Vagina (tissue), 2 donors: ENCODE measurements around the gene TGFB1I1. TPM values are rescaled to one million over a fixed set of nuclear protein-coding genes. Genes with fewer than 3 reads are reported as not detected.

Source experiments
- DNase-seq, 2 donors: peaks; one replicate each; pipeline ENCODE4 v3.0.0-alpha.2; 2017; ENCODE audit errors: extremely low spot score in 2 of 2
- H3K27ac ChIP-seq: fragments of 200-600 bp; sonication (generic); one replicate; pipeline ENCODE4 v1.5.1; 2019
- H3K27me3 ChIP-seq: fragments of 200-600 bp; sonication (generic); one replicate; pipeline ENCODE4 v1.5.1; 2019
- H3K36me3 ChIP-seq, 2 donors: fragments of 200-600 bp; sonication (generic); one replicate each; pipeline ENCODE4 v1.5.1; 2017 to 2019
- H3K4me1 ChIP-seq: fragments of 200-600 bp; sonication (generic); one replicate; pipeline ENCODE4 v1.5.1; 2019
- H3K4me3 ChIP-seq, 2 donors: fragments of 200-600 bp; sonication (generic); 1 replicate in 1 of 2; 2 replicates in 1 of 2; pipeline ENCODE4 v1.5.1; 2016 to 2019
- H3K9me3 ChIP-seq: fragments of 200-600 bp; sonication (generic); one replicate; pipeline ENCODE4 v1.5.1; 2019
- POLR2A ChIP-seq, 2 donors: fragments of 450-650 bp; IDR thresholded peaks; one replicate each; pipeline ENCODE4 v1.6.1; 2017; ENCODE audit warnings: antibody characterized with exemption in 2 of 2, mild to moderate bottlenecking in 2 of 2, moderate library complexity in 2 of 2
- POLR2AphosphoS5 ChIP-seq, 2 donors: sonication (generic); formaldehyde crosslinking; IDR thresholded peaks; one replicate each; pipeline ENCODE4 v1.9.0; 2017; ENCODE audit warnings: antibody characterized with exemption in 2 of 2, mild to moderate bottlenecking in 2 of 2, low read depth in 1 of 2; ENCODE audit not compliant: insufficient read depth in 1 of 2
- intact Hi-C: fragments of 100-400 bp; cut with DNase I; formaldehyde crosslinking; loops from one replicate; pipeline ENCODE4 v1.15.1; 2023
- total RNA-seq: library from RNA; depleted of rRNA; stranded (reverse); fragments of >200 nt; gene quantifications from one replicate; pipeline ENCODE4 v1.2.3, GENCODE V29; 2016
- TF ChIP-seq, protein P1 (sequence below), 3 experiments: fragments of 450-650 bp in 2 of 3; fragments of 200-600 bp in 1 of 3; sonication (generic) in 1 of 3; IDR thresholded peaks; one replicate each; pipeline ENCODE4 v1.5.1; 2017 to 2019; ENCODE audit warnings: antibody characterized with exemption in 3 of 3, mild to moderate bottlenecking in 2 of 3, moderate library complexity in 2 of 3

Gene TGFB1I1
- total RNA-seq, 1 donor from 2014 or later, result 114 TPM

DNA sequence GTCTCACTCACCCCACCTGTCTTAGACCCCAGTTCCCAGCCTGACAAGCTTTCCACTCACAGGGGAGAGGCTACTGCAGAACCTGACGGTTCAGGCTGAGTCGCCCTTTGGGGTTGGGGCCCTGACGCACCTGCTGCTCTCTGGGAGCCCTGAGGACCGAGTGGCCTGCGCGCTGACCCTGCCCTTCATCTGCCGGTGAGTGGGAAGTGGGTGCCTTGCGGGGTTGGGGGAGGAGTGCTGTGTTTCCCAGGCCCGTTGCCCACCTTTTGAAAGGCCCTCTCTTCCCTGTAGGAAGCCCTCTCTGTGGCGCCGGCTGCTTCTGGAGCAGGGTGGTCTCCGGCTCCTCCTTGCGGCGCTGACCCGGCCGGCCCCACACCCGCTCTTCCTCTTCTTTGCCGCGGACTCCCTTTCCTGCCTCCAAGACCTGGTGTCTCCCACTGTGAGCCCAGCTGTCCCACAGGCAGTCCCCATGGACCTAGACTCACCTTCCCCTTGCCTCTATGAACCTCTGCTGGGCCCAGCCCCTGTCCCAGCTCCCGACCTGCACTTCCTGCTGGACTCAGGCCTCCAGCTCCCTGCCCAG, 6.1 kb upstream of the TGFB1I1 start:
- DNase-seq, result no peak
- intact Hi-C loops, result no loop called here
- TF ChIP-seq, protein P1, sequence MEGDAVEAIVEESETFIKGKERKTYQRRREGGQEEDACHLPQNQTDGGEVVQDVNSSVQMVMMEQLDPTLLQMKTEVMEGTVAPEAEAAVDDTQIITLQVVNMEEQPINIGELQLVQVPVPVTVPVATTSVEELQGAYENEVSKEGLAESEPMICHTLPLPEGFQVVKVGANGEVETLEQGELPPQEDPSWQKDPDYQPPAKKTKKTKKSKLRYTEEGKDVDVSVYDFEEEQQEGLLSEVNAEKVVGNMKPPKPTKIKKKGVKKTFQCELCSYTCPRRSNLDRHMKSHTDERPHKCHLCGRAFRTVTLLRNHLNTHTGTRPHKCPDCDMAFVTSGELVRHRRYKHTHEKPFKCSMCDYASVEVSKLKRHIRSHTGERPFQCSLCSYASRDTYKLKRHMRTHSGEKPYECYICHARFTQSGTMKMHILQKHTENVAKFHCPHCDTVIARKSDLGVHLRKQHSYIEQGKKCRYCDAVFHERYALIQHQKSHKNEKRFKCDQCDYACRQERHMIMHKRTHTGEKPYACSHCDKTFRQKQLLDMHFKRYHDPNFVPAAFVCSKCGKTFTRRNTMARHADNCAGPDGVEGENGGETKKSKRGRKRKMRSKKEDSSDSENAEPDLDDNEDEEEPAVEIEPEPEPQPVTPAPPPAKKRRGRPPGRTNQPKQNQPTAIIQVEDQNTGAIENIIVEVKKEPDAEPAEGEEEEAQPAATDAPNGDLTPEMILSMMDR (IDR thresholded peaks at IDR 0.05), result no peak
- TF ChIP-seq POLR2AphosphoS5 (IDR thresholded peaks at IDR 0.05; ENCODE audit: insufficient read depth in 1 of 2, low read depth in 1 of 2) (no peak), POLR2A (IDR thresholded peaks at IDR 0.05) (no peak)

GRCh38 chr16:31466381-31466841, 5.5 kb upstream of the TGFB1I1 start:
- Histone ChIP-seq H3K27me3 (no peaks in the 10 kb centered on the region), H3K4me3 (no peak overlapping the region), H3K36me3 (peaks cover 0 to 54% of the 10 kb centered on the region in 2 donors), H3K4me1 (peaks cover 8% of the 10 kb centered on the region), H3K27ac (no peak overlapping the region), H3K9me3 (no peaks in the 10 kb centered on the region)
- TF ChIP-seq, protein P1 (IDR thresholded peaks at IDR 0.05), result no peak
- TF ChIP-seq POLR2A (IDR thresholded peaks at IDR 0.05), result no peak
- TF ChIP-seq POLR2AphosphoS5 (IDR thresholded peaks at IDR 0.05; ENCODE audit: insufficient read depth in 1 of 2, low read depth in 1 of 2), result no peak
- intact Hi-C loops, result no loop called here
- DNase-seq, result no peak

More for the DNA sequence above, 6.1 kb upstream of the TGFB1I1 start:
- Histone ChIP-seq H3K4me1 (peaks cover 5% of the 10 kb centered on the region), H3K27me3 (no peaks in the 10 kb centered on the region), H3K27ac (no peak overlapping the region), H3K9me3 (no peaks in the 10 kb centered on the region), H3K36me3 (peaks cover 0 to 54% of the 10 kb centered on the region in 2 donors), H3K4me3 (no peak overlapping the region)

DNA sequence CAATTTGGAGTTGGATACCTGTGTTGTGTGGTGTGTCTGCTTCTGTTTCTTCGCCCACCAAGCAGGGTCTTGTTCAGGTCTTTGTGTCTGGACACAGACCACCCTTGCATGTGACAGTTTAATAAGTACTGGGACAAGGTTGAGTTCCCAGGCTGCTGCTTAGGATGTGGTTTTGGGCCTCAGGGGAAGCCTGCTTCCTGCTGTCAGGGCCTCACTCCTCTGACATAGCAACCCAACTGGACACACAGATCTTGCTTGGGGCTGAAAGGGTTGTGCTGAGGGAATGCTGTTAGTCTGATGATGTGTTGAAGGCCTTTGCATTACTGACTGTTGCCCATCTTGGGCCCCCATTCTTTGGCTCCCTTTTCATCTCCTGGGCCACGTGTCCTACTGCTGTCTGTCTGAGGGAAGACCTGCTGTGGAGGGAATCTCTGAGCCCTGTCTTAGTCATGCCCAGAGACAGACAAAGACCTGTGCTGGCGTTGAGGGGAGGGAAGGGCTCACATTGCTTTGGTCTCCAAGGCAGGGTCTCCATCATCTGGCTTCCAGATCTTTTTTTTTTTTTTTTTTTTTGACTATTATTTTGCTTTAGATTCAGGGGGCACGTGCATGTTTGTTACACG, 4.7 kb upstream of the TGFB1I1 start:
- TF ChIP-seq, protein P1 (IDR thresholded peaks at IDR 0.05), result no peak
- no peaks in the 10 kb centered on the region for H3K9me3 ChIP-seq
- H3K4me3 ChIP-seq, result no peak overlapping the region
- H3K27ac ChIP-seq, result no peak overlapping the region
- no peak for DNase-seq
- H3K4me1 ChIP-seq, result peaks cover 13% of the 10 kb centered on the region
- intact Hi-C loops, result no loop called here
- H3K27me3 ChIP-seq, result no peaks in the 10 kb centered on the region
- H3K36me3 ChIP-seq, result peaks cover 0 to 47% of the 10 kb centered on the region in 2 donors

- Histone ChIP-seq H3K27me3 (no peaks in the 10 kb centered on the region), H3K36me3 (peaks cover 0 to 41% of the 10 kb centered on the region in 2 donors), H3K27ac (no peak overlapping the region), H3K9me3 (no peaks in the 10 kb centered on the region), H3K4me3 (no peak overlapping the region), H3K4me1 (peaks cover 19% of the 10 kb centered on the region)
- intact Hi-C loops, result no loop called here
- TF ChIP-seq, protein P1 (IDR thresholded peaks at IDR 0.05), result no peak
- TF ChIP-seq POLR2AphosphoS5 (IDR thresholded peaks at IDR 0.05; ENCODE audit: insufficient read depth in 1 of 2, low read depth in 1 of 2) (no peak), POLR2A (IDR thresholded peaks at IDR 0.05) (no peak)
- no peak for DNase-seq
Measured at GRCh38 chr16:31467858-31468257, 4.1 kb upstream of the TGFB1I1 start.

DNA sequence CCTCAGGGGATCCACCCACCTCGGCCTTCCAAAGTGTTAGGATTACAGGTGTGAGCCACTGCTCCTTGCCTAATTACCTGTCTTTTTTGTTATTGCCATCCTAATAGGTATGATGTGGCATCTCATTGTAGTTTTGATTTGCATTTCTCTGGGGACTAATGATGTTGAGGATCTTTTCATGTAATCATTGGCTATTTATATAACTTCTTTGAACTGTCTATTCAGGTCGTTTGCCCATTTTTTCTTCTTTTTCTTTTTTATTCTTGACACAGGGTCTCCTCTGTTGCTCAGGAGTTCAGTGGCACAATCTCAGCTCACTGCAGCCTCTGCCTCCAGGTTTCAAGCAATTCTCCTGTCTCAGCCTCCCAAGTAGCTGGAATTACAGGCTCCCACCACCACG, 1.3 kb upstream of the TGFB1I1 start:
- TF ChIP-seq, protein P1 (IDR thresholded peaks at IDR 0.05), result no peak
- TF ChIP-seq POLR2AphosphoS5 (IDR thresholded peaks at IDR 0.05; ENCODE audit: insufficient read depth in 1 of 2, low read depth in 1 of 2), result no peak
- TF ChIP-seq POLR2A (IDR thresholded peaks at IDR 0.05), result no peak
- no peak for DNase-seq
- H3K27ac ChIP-seq, result peak overlapping the region; percentile 96
- peak overlapping the region in 1 of 2 donors; percentile 72 for H3K4me3 ChIP-seq
- H3K36me3 ChIP-seq, result peaks cover 0 to 41% of the 10 kb centered on the region in 2 donors
- intact Hi-C loops, result loop anchor here (5.0 kb wide), 1 partner anchor 37 kb away; the partner anchor contains the start of gene RUSF1
- H3K27me3 ChIP-seq, result no peaks in the 10 kb centered on the region
- H3K9me3 ChIP-seq, result no peaks in the 10 kb centered on the region
- peaks cover 30% of the 10 kb centered on the region for H3K4me1 ChIP-seq
